ENCODE measurements around the gene SLC35A3.
"Not testable (repeated sequence)": the region's sequence is repeated elsewhere in the genome, so short reads cannot be mapped to it uniquely, and the experiment has no call there.

Gene SLC35A3

GRCh38 chr1:99955375-99955774 lies 14.4 kb upstream of the SLC35A3 start:
- Histone ChIP-seq H3K27ac (ENCODE audit: low read depth, low read length) (no peak overlapping the region), H3K9me3 (ENCODE audit: control insufficient read depth in 5 of 5, low read length in 5 of 5) (peaks cover 0 to 6% (median 0%) of the 10 kb centered on the region in 5 donors), H3K36me3 (ENCODE audit: control insufficient read depth in 5 of 5, insufficient read depth in 5 of 5, low read length in 5 of 5) (no peaks in the 10 kb centered on the region), H3K4me3 (ENCODE audit: low read depth in 1 of 5, low read length in 5 of 5) (no peak overlapping the region), H3K27me3 (ENCODE audit: control insufficient read depth in 5 of 5, insufficient read depth in 4 of 5, low read length in 5 of 5) (no peaks in the 10 kb centered on the region), H3K4me1 (ENCODE audit: control insufficient read depth in 5 of 5, insufficient read depth in 5 of 5, low read length in 5 of 5) (peaks cover 0 to 5% (median 0%) of the 10 kb centered on the region in 5 donors), H3K9ac (ENCODE audit: low read length in 5 of 5) (no peak overlapping the region)

GRCh38 chr1:99956755-99957154 lies 13.0 kb upstream of the SLC35A3 start:
- Histone ChIP-seq H3K9me3 (ENCODE audit: control insufficient read depth in 5 of 5, low read length in 5 of 5) (peaks cover 0 to 6% (median 0%) of the 10 kb centered on the region in 5 donors), H3K4me1 (ENCODE audit: control insufficient read depth in 5 of 5, insufficient read depth in 5 of 5, low read length in 5 of 5) (peaks cover 0 to 5% (median 0%) of the 10 kb centered on the region in 5 donors), H3K27ac (ENCODE audit: low read depth, low read length) (no peak overlapping the region), H3K27me3 (ENCODE audit: control insufficient read depth in 5 of 5, insufficient read depth in 4 of 5, low read length in 5 of 5) (no peaks in the 10 kb centered on the region), H3K4me3 (ENCODE audit: low read depth in 1 of 5, low read length in 5 of 5) (no peak overlapping the region), H3K9ac (ENCODE audit: low read length in 5 of 5) (no peak overlapping the region), H3K36me3 (ENCODE audit: control insufficient read depth in 5 of 5, insufficient read depth in 5 of 5, low read length in 5 of 5) (no peaks in the 10 kb centered on the region)

- H3K27ac ChIP-seq (ENCODE audit: low read depth, low read length): no peak overlapping the region
- H3K36me3 ChIP-seq (ENCODE audit: control insufficient read depth in 5 of 5, insufficient read depth in 5 of 5, low read length in 5 of 5): no peaks in the 10 kb centered on the region
- no peak overlapping the region for H3K9ac ChIP-seq (ENCODE audit: low read length in 5 of 5)
- no peak overlapping the region for H3K4me3 ChIP-seq (ENCODE audit: low read depth in 1 of 5, low read length in 5 of 5)
- H3K9me3 ChIP-seq (ENCODE audit: control insufficient read depth in 5 of 5, low read length in 5 of 5): peaks cover 0 to 6% (median 0%) of the 10 kb centered on the region in 5 donors
- H3K27me3 ChIP-seq (ENCODE audit: control insufficient read depth in 5 of 5, insufficient read depth in 4 of 5, low read length in 5 of 5): no peaks in the 10 kb centered on the region
- peaks cover 0 to 5% (median 0%) of the 10 kb centered on the region in 5 donors for H3K4me1 ChIP-seq (ENCODE audit: control insufficient read depth in 5 of 5, insufficient read depth in 5 of 5, low read length in 5 of 5)
Observed at GRCh38 chr1:99957818-99958217, 12.0 kb upstream of the SLC35A3 start.

- not testable (repeated sequence) for H3K4me1 ChIP-seq (ENCODE audit: control insufficient read depth in 5 of 5, insufficient read depth in 5 of 5, low read length in 5 of 5); H3K27me3 ChIP-seq (ENCODE audit: control insufficient read depth in 5 of 5, insufficient read depth in 4 of 5, low read length in 5 of 5); H3K9ac ChIP-seq (ENCODE audit: low read length in 5 of 5); H3K9me3 ChIP-seq (ENCODE audit: control insufficient read depth in 5 of 5, low read length in 5 of 5); H3K27ac ChIP-seq (ENCODE audit: low read depth, low read length); H3K4me3 ChIP-seq (ENCODE audit: low read depth in 1 of 5, low read length in 5 of 5); H3K36me3 ChIP-seq (ENCODE audit: control insufficient read depth in 5 of 5, insufficient read depth in 5 of 5, low read length in 5 of 5)
Observed at GRCh38 chr1:99959189-99959705, 10.5 kb upstream of the SLC35A3 start.

DNA sequence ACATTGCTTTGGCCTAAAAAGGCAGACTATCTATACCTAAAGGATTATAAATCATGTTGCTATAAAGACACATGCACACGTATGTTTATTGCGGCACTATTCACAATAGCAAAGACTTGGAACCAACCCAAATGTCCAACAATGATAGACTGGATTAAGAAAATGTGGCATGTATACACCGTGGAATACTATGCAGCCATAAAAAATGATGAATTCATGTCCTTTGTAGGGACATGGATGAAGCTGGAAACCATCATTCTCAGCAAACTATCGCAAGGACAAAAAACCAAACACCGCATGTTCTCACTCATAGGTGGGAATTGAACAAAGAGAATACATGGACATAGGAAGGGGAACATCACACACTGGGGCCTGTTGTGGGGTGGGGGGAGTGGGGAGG lies 9.5 kb upstream of the SLC35A3 start:
- not testable (repeated sequence) for H3K27me3 ChIP-seq (ENCODE audit: control insufficient read depth in 5 of 5, insufficient read depth in 4 of 5, low read length in 5 of 5); H3K27ac ChIP-seq (ENCODE audit: low read depth, low read length); H3K4me3 ChIP-seq (ENCODE audit: low read depth in 1 of 5, low read length in 5 of 5); H3K4me1 ChIP-seq (ENCODE audit: control insufficient read depth in 5 of 5, insufficient read depth in 5 of 5, low read length in 5 of 5); H3K9ac ChIP-seq (ENCODE audit: low read length in 5 of 5); H3K36me3 ChIP-seq (ENCODE audit: control insufficient read depth in 5 of 5, insufficient read depth in 5 of 5, low read length in 5 of 5); H3K9me3 ChIP-seq (ENCODE audit: control insufficient read depth in 5 of 5, low read length in 5 of 5)

DNA sequence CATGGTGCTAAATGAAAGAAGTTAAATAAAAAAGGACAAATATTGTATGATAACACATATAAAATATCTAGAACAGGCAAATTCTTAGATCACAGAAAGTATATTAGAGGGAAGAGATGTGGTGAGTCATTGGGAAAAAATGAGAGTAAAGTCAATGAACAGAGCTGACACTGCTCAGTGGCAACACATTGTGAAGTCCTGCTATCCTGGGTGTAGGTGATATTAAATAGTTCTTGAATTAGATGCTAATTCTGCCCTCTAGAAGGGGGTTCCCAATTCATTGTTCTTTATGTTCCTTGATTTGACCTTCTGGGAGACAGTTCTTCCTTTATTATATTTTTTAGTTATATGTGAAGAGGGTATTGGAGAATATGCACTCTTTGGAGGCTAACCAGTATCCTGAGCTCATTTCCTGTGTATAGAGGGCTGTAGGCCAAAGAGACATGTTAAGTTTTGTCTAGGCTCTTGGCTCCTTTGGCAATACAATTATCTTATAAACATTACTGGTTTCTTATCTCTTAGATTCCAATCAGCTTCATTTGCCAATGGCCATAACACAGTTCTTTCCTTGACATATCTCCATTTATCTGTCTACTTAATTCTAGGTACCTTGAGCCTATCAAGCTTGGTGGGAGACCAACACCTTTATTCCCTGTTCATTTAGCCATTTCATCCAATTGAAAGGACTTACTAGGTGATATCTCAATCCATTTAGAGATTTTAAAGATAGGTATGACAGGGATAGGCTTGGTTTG lies 6.6 kb upstream of the SLC35A3 start:
- Histone ChIP-seq H3K9me3 (ENCODE audit: control insufficient read depth in 5 of 5, low read length in 5 of 5) (no peaks in the 10 kb centered on the region), H3K9ac (ENCODE audit: low read length in 5 of 5) (no peak overlapping the region), H3K4me3 (ENCODE audit: low read depth in 1 of 5, low read length in 5 of 5) (no peak overlapping the region), H3K36me3 (ENCODE audit: control insufficient read depth in 5 of 5, insufficient read depth in 5 of 5, low read length in 5 of 5) (no peaks in the 10 kb centered on the region), H3K4me1 (ENCODE audit: control insufficient read depth in 5 of 5, insufficient read depth in 5 of 5, low read length in 5 of 5) (no peaks in the 10 kb centered on the region), H3K27ac (ENCODE audit: low read depth, low read length) (no peak overlapping the region), H3K27me3 (ENCODE audit: control insufficient read depth in 5 of 5, insufficient read depth in 4 of 5, low read length in 5 of 5) (no peaks in the 10 kb centered on the region)

DNA sequence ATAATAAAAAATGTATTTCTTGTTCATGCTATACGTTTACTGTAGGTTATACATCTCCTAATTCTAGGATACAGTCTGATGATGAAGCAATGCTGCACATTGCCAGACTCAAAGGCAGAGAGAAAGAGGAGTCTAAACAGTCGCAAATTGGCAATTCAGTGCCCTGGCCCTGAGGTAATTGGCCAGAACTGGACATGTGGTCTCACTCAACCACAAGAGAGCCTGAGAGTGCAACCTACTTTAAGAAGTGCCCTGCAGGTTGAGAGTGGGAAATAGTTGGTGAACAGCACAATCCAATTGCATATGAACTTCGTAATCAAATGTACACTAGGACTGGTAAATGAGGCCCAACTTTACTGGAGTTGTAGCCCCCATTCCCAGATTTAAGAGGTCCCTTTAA lies 5.0 kb upstream of the SLC35A3 start:
- Histone ChIP-seq H3K4me1 (ENCODE audit: control insufficient read depth in 5 of 5, insufficient read depth in 5 of 5, low read length in 5 of 5) (peaks cover 0 to 9% (median 9%) of the 10 kb centered on the region in 5 donors), H3K9me3 (ENCODE audit: control insufficient read depth in 5 of 5, low read length in 5 of 5) (no peaks in the 10 kb centered on the region), H3K36me3 (ENCODE audit: control insufficient read depth in 5 of 5, insufficient read depth in 5 of 5, low read length in 5 of 5) (no peaks in the 10 kb centered on the region), H3K4me3 (ENCODE audit: low read depth in 1 of 5, low read length in 5 of 5) (no peak overlapping the region), H3K27ac (ENCODE audit: low read depth, low read length) (no peak overlapping the region), H3K27me3 (ENCODE audit: control insufficient read depth in 5 of 5, insufficient read depth in 4 of 5, low read length in 5 of 5) (no peaks in the 10 kb centered on the region), H3K9ac (ENCODE audit: low read length in 5 of 5) (no peak overlapping the region)

DNA sequence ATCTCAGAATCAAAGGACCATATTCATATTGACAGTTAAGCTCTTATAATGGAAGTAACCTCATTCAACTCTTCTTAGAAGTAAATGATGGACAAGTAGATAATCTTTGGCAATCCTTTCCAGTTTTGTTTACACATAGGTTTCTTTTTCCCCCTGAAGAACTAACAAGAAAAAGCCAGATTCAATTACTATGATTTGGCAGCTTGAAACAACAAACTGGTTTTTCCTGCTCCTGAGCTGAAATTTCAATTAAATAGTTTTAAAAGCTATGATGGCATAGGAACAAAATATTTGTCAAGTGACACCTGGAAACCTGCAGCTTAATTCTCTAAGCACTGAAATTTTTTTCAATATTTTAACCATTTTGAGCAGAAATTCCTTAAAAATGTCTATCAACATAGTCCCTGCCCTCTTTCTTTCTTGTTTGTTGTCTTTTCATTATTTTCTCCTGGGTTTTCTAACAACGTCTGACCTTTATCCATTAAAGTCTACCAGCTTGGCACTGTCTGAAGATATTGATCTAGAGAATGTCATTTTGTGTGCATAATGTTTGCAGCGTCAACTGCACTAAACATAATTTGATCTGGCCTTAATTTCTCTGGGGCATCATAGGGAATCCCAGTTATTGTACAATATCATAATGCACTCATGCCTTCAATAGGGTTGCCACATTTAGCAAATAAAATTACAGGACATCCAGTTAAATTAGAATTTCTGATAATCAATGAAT lies 4.0 kb upstream of the SLC35A3 start:
- no peaks in the 10 kb centered on the region for H3K36me3 ChIP-seq (ENCODE audit: control insufficient read depth in 5 of 5, insufficient read depth in 5 of 5, low read length in 5 of 5)
- no peaks in the 10 kb centered on the region for H3K9me3 ChIP-seq (ENCODE audit: control insufficient read depth in 5 of 5, low read length in 5 of 5)
- H3K9ac ChIP-seq (ENCODE audit: low read length in 5 of 5): no peak overlapping the region
- H3K27me3 ChIP-seq (ENCODE audit: control insufficient read depth in 5 of 5, insufficient read depth in 4 of 5, low read length in 5 of 5): no peaks in the 10 kb centered on the region
- peaks cover 0 to 15% (median 14%) of the 10 kb centered on the region in 5 donors for H3K4me1 ChIP-seq (ENCODE audit: control insufficient read depth in 5 of 5, insufficient read depth in 5 of 5, low read length in 5 of 5)
- H3K27ac ChIP-seq (ENCODE audit: low read depth, low read length): no peak overlapping the region
- H3K4me3 ChIP-seq (ENCODE audit: low read depth in 1 of 5, low read length in 5 of 5): no peak overlapping the region

GRCh38 chr1:99968214-99968613 lies 1.6 kb upstream of the SLC35A3 start:
- no peaks in the 10 kb centered on the region for H3K27me3 ChIP-seq (ENCODE audit: control insufficient read depth in 5 of 5, insufficient read depth in 4 of 5, low read length in 5 of 5)
- no peaks in the 10 kb centered on the region for H3K9me3 ChIP-seq (ENCODE audit: control insufficient read depth in 5 of 5, low read length in 5 of 5)
- H3K36me3 ChIP-seq (ENCODE audit: control insufficient read depth in 5 of 5, insufficient read depth in 5 of 5, low read length in 5 of 5): no peaks in the 10 kb centered on the region
- H3K27ac ChIP-seq (ENCODE audit: low read depth, low read length): no peak overlapping the region
- peaks cover 0 to 18% (median 16%) of the 10 kb centered on the region in 5 donors for H3K4me1 ChIP-seq (ENCODE audit: control insufficient read depth in 5 of 5, insufficient read depth in 5 of 5, low read length in 5 of 5)
- no peak overlapping the region for H3K4me3 ChIP-seq (ENCODE audit: low read depth in 1 of 5, low read length in 5 of 5)
- H3K9ac ChIP-seq (ENCODE audit: low read length in 5 of 5): no peak overlapping the region

- peak overlapping the region; percentile 51 for H3K27ac ChIP-seq (ENCODE audit: low read depth, low read length)
- no peaks in the 10 kb centered on the region for H3K36me3 ChIP-seq (ENCODE audit: control insufficient read depth in 5 of 5, insufficient read depth in 5 of 5, low read length in 5 of 5)
- H3K9me3 ChIP-seq (ENCODE audit: control insufficient read depth in 5 of 5, low read length in 5 of 5): no peaks in the 10 kb centered on the region
- no peaks in the 10 kb centered on the region for H3K27me3 ChIP-seq (ENCODE audit: control insufficient read depth in 5 of 5, insufficient read depth in 4 of 5, low read length in 5 of 5)
- peaks cover 0 to 18% (median 16%) of the 10 kb centered on the region in 5 donors for H3K4me1 ChIP-seq (ENCODE audit: control insufficient read depth in 5 of 5, insufficient read depth in 5 of 5, low read length in 5 of 5)
- peak overlapping the region; percentile 92 to 99 (median 97) for H3K4me3 ChIP-seq (ENCODE audit: low read depth in 1 of 5, low read length in 5 of 5)
- peak overlapping the region; percentile 82 to 93 (median 85) for H3K9ac ChIP-seq (ENCODE audit: low read length in 5 of 5)
Observed at GRCh38 chr1:99969260-99969728, 502 bp upstream of the SLC35A3 start.
